ENCODE measurements around the gene GPATCH4. TPM values are rescaled to one million over a fixed set of nuclear protein-coding genes. Genes with fewer than 3 reads are reported as not detected.
A peak's percentile ranks its signal among the peaks of the same experiment; 100 is the strongest.

The GPATCH4 gene
- total RNA-seq, 1 donor from 2014 or later, result 30.7 TPM

GRCh38 chr1:156571261-156571852 lies 29.9 kb downstream of the GPATCH4 start:
- no peak for TF ChIP-seq CTCF (conservative IDR thresholded peaks at IDR 0.05)
- Mint-ChIP-seq H3K4me3 (peak overlapping the region; percentile 99), H3K27ac (peak overlapping the region; percentile 89), H3K27me3 (peaks cover 14% of the 10 kb centered on the region), H3K9me3 (no peaks in the 10 kb centered on the region), H3K36me3 (peaks cover 11% of the 10 kb centered on the region), H3K4me1 (ENCODE audit: unreplicated experiment) (peaks cover 19% of the 10 kb centered on the region)
- DNase-seq (ENCODE audit: extremely low spot score, unreplicated experiment), result no peak

GRCh38 chr1:156566436-156566835 lies 34.8 kb downstream of the GPATCH4 start:
- no peaks in the 10 kb centered on the region for H3K9me3 Mint-ChIP-seq
- no peak overlapping the region for H3K27ac Mint-ChIP-seq
- H3K27me3 Mint-ChIP-seq, result no peaks in the 10 kb centered on the region
- no peak overlapping the region for H3K4me3 Mint-ChIP-seq
- no peak for DNase-seq (ENCODE audit: extremely low spot score, unreplicated experiment)
- no peak for TF ChIP-seq CTCF (conservative IDR thresholded peaks at IDR 0.05)
- H3K36me3 Mint-ChIP-seq, result peaks cover 21% of the 10 kb centered on the region
- peaks cover 9% of the 10 kb centered on the region for H3K4me1 Mint-ChIP-seq (ENCODE audit: unreplicated experiment)

GRCh38 chr1:156565519-156565918 lies 35.8 kb downstream of the GPATCH4 start:
- Mint-ChIP-seq H3K27ac (no peak overlapping the region), H3K4me3 (no peak overlapping the region), H3K36me3 (peaks cover 21% of the 10 kb centered on the region), H3K27me3 (no peaks in the 10 kb centered on the region), H3K4me1 (ENCODE audit: unreplicated experiment) (no peaks in the 10 kb centered on the region), H3K9me3 (no peaks in the 10 kb centered on the region)
- no peak for DNase-seq (ENCODE audit: extremely low spot score, unreplicated experiment)
- no peak for TF ChIP-seq CTCF (conservative IDR thresholded peaks at IDR 0.05)

GRCh38 chr1:156560585-156561163 lies 40.6 kb downstream of the GPATCH4 start:
- H3K4me3 Mint-ChIP-seq, result no peak overlapping the region
- no peaks in the 10 kb centered on the region for H3K4me1 Mint-ChIP-seq (ENCODE audit: unreplicated experiment)
- H3K9me3 Mint-ChIP-seq, result no peaks in the 10 kb centered on the region
- H3K36me3 Mint-ChIP-seq, result peaks cover 10% of the 10 kb centered on the region
- no peak overlapping the region for H3K27ac Mint-ChIP-seq
- no peak for TF ChIP-seq CTCF (conservative IDR thresholded peaks at IDR 0.05)
- no peak for DNase-seq (ENCODE audit: extremely low spot score, unreplicated experiment)
- no peaks in the 10 kb centered on the region for H3K27me3 Mint-ChIP-seq

GRCh38 chr1:156559797-156560385 lies 41.4 kb downstream of the GPATCH4 start:
- Mint-ChIP-seq H3K4me3 (no peak overlapping the region), H3K36me3 (peaks cover 10% of the 10 kb centered on the region), H3K27ac (no peak overlapping the region), H3K27me3 (no peaks in the 10 kb centered on the region), H3K4me1 (ENCODE audit: unreplicated experiment) (no peaks in the 10 kb centered on the region), H3K9me3 (no peaks in the 10 kb centered on the region)
- no peak for TF ChIP-seq CTCF (conservative IDR thresholded peaks at IDR 0.05)
- no peak for DNase-seq (ENCODE audit: extremely low spot score, unreplicated experiment)
